Epithelial cell of prostate (primary cell): ENCODE data around the gene HTR6.
"Not testable (repeated sequence)": the region's sequence is repeated elsewhere in the genome, so short reads cannot be mapped to it uniquely, and the experiment has no call there.

Experiments
- DNase-seq: peaks from one replicate; pipeline ENCODE4 v3.0.0-alpha.2; 2011; ENCODE audit warnings: low read depth, low spot score
- H3K27ac ChIP-seq: fragments of 450-650 bp; 2 replicates; pipeline ENCODE4 v1.5.1; 2017; ENCODE audit warnings: mild to moderate bottlenecking

The HTR6 gene

DNA sequence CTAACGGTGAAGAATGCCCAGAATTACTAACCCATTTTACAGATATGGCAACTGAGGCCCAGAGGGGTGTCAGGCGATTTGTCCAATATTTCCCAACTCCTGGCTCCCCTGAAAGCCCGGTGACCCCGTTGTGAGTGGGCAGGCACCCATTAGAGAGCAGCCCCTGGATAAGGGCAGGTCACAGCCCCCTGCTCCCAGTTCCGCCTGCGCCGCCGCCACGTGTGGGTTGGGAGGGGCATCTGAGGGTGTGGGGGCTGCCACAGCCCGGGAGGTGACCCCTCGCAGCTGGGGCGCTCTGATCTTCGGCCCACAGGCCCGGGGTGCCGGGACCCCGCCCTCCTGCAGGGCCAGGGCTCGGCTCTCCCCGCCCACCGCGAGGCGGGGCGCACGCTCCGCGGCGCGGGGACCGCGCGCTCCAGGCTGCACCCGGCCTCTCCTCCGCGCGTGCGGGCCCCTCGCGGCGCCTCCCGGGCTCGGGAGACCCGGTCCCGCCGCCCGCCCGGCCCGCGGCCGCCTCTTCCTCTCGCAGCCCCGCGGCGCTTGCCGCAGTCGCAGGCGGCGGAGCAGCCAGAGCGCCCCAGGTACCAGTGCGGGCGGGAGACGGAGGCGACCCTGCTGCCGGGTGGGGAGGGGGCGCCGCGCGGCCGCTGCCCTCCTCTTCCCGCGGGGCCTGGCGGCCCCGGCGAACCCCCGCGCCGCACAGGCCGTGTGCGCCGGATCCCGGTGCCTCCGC is at the start of gene HTR6:
Gene HTR6, plus strand, starts transcription at position 423 of the 733 bp plus-strand sequence. CDS start 879 bp downstream, outside the sequence.
- DNase-seq: no peak
- H3K27ac ChIP-seq: no peak within 1 kb of the TSS

DNA sequence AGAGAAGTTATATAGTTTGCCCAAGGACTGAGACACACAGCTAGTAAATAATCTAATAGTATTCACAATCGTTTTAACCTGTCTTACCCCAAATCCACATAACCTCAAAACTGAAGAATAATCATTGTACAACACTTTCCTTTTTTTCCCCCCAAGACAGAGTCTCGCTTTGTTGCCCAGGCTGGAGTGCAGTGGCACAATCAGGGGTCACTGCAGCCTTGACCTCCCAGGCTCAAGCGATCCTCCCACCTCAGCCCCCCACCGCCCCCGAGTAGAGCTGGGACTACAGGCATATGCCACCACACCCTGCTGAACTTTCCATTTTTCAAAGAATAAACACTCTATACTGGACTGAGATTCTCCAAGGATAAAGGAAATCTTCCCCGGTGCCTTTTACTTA is 49.2 kb upstream of the HTR6 start:
- DNase-seq: no peak
- H3K27ac ChIP-seq: peak overlapping the region; percentile 85

DNA sequence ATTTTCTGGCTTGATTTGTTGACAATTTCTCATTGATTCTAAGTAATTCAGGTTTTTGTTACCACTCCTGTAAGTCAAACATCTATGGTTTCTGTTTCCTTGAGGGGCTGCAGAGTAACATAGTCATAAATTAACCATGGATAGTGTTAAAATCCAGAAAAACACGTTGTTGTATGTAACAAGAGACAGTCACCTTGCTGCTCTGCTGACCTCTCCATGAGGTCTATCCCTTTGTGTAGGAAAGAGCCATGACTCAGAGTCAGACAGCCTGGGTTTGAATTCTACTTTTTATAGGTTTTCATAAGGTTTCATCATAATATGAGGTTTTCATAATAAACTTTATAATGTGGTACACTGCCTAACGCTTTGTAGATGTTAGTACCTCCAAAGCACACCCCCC is 48.2 kb upstream of the HTR6 start:
- DNase-seq: no peak
- H3K27ac ChIP-seq: peak overlapping the region; percentile 85

DNA sequence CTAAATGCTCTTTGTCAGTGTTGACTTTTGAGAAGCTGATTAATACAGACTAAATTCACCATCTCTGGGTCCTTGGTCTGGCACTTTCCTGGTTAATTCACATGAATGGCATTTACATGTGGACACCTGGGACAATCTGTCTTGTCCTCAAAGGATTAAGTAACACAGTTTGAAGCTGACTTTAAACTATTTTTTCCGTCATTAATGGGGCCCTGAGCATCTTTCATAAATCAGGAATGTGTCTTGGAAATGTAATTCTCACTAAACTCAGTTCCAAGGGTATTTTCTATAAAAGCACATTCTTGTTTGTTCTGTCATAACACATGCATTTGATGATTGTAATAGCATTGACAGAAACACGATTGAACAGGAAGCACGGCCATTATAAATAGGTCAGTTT is 47.3 kb upstream of the HTR6 start:
- peak overlapping the region; percentile 85 for H3K27ac ChIP-seq

DNA sequence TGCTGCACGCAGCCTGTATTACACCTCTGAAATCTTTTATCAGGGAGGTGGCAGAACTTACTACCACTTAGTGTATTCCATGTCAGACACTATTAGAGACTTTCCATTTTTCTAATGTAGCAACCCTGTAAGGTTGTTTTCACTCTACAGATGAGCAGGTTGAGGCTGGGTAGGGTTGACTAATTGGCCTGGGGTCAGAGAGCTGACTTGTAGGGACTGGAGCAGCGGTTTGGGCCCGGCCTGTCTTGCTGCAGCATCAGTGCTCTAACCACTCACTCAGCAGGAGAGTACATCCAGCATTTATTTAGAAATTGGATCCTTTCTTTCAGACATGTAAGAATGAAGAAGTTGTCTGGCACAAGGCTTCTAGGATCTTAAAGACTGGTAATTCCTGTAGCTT is 46.2 kb upstream of the HTR6 start:
- DNase-seq: no peak
- peak overlapping the region; percentile 85 for H3K27ac ChIP-seq

More for the DNA sequence above, 47.3 kb upstream of the HTR6 start:
- DNase-seq: no peak

DNA sequence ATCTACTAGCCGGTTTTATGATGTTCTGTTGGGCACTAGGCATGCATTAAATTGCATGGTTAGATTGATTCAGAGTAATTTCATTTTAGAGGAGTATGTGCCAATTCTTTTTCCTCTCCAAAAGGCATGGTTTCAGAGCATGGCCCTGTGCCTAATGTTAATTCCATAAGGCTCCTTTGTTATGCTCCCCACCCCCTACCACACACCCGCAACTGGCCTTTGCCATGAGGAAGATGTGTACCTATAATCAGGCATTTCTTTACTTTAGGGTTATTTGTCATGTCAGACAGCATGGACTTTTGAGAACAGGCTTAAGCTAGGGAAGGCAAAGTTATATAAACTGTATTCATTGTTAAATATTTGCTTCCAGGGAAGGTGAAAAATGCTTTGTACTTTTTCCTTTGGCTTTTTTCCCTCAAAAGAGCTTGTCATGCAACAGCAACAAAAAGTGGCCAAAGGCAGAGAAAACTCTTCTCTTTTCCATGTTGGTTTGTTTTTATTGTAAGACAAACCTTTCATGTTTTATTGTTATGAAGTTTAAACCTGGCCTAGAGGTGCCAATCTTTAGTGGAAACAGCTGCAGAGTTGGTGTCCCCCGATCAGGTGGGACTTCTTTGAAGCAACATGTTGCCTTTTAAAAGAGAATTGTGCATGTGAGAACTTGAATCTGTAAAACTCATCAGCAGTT is 44.8 kb upstream of the HTR6 start:
- H3K27ac ChIP-seq: no peak overlapping the region
- DNase-seq: no peak

DNA sequence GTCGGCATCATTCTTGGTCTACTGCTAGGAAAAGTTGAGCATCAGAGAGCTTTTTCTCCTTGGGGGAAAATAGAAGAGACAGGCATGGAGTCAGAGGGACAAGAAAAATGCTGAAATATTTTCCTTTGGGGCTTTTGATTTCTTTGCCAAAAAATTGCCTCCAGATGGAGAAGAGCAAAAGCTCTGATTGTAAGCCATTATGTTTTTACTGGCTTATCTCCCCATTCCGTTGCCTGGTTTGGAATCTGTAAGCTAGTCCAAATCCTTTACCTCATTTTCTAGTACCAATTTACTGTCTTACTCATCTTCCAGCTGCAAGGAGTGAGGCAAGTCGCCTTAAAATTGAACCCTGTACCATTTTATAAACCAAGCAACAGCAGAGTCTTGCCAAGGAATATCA is 43.9 kb upstream of the HTR6 start:
- DNase-seq: no peak

DNA sequence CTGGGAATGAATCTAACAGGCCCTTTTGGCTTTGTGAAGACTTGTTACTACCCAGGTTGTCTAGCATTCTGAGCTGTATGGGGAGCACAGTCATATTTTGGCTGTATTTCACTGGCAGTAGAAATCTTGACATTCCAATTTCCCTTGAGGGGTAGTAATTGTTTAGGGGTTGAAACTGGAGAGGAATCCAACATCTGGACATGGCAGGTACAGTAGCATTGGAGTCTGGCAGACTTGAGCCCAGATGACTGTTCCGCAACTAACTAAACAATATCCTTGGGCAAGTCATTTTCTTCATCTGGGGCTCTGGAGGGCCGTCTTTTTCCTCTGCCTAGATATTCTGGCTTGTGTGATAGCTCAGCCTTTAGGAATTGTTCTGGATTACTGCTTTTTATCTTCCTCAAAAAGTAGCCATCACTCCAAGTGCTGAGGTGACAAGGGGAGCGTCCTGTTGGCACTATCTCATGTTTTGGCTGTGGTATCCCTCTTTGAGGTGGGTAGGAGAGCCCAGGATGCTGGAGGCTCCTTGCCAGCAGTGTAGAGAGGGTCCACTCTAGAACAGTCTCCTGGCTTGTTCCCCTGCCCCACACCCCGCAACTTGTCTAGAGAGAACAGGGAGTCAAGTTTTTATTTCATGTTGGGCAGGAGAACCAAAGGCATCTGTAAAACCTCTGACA is 43.3 kb upstream of the HTR6 start:
- no peak for DNase-seq
- peak overlapping the region; percentile 4 for H3K27ac ChIP-seq

More for the DNA sequence above, 43.9 kb upstream of the HTR6 start:
- H3K27ac ChIP-seq: no peak overlapping the region

DNA sequence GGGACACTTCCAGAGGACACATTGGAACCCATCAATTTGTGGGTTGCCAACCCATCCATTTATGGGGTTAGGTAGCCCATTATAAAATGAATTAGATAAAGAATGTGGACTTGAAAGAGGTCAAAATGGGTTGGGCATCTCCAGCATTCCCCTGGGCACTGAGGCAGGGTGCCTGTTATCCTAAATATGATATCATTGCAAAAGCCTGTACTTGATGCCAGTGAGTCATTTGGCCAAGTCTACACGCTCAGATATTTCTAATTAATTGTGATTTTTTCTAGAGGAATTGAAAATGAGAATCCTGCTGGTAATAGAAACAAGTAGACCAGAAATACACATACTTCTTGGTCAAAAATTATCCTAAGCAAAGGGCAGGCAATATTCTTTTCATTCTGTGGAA is 42.5 kb upstream of the HTR6 start:
- no peak for DNase-seq

DNA sequence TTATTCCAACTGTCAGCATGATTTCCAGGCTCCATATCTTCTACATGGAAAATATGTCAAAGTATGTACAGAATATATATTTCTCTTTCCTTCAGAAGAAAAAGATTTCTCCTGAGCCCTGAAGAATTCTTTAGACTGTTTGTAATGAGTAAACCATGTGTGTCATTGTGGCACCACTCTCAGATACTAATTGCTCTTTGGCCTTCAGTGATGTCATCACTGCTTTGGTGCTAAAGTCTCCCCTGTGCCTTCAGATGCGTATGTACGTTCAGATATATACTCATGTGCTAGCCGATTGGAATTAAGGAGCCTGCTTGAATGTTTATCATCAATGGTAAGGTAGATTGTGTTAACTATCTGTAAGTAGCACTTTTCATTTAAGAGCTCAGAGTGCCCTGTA is 41.2 kb upstream of the HTR6 start:
- H3K27ac ChIP-seq: no peak overlapping the region
- DNase-seq: no peak

More for the DNA sequence above, 42.5 kb upstream of the HTR6 start:
- H3K27ac ChIP-seq: peak overlapping the region; percentile 4

DNA sequence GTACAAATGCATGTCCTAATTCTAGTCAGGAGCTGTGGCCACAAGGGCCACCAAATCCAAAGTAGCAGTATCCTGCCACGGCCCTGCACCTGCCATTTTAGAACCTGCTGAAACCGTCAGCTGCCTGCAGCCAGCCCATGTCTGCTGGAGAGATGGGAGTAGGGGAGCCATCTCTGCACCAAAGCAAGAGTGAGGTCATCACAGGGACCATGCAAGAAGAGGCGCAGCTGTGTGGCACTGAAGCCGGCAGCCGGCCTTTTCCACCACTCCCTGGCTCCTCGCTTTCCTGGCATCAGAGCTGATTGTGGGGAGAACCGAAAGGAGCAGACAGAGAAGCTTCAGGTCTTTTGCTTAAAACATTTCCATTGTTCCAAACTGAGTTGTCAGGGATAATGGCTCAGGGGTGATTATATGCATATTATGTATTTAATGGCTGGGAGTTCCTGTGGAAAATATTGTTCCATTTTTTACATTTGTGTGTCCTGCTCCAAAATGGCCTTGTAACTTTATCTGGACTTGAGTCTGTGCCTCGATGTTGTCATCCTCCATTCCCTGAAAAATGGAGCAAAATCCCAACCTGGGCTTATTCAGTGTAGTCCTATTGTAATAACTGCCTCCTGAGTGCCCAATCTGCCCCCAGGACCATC is 39.3 kb upstream of the HTR6 start:
- no peak for DNase-seq

DNA sequence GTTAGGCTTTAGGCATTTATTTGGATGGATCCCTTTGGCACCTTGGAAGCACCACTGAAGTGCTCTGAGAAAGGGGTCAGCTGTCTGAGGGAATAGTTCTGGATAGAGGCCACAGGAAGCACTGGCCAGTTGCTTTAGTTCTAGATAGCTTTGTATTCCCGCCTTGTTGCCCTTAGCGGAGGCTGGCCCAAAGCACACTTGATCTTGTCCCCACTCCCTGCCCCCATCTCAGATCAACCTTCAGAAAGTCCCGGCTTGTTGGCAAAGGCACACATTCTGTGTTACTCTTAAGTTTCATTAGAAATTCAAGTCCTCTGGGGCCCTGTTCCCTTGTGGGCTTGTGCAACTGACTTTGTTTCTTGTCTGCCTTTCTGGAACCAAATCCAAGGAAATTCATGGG is 35.8 kb upstream of the HTR6 start:
- H3K27ac ChIP-seq: no peak overlapping the region

More for the DNA sequence above, 39.3 kb upstream of the HTR6 start:
- no peak overlapping the region for H3K27ac ChIP-seq

DNA sequence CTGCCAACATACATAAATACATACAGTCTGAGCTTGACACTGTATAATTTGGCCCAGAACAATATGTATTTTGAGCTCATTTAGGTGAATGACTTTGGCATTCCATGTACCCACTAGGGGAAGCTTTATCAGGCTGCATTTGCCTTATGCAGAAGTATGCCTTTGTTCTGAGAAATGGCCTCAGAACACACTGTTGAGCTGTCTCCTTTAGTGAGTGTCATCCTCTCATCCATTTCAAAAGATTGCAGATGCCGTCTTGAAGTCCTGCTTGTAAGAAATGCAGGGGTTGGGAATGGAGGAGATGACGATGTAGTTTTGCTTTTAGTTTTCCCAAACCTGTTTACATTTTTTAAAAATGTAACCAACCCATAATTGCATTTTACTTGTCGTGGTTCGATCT is 35.3 kb upstream of the HTR6 start:
- H3K27ac ChIP-seq: no peak overlapping the region
- no peak for DNase-seq

More for the DNA sequence above, 35.8 kb upstream of the HTR6 start:
- DNase-seq: no peak

DNA sequence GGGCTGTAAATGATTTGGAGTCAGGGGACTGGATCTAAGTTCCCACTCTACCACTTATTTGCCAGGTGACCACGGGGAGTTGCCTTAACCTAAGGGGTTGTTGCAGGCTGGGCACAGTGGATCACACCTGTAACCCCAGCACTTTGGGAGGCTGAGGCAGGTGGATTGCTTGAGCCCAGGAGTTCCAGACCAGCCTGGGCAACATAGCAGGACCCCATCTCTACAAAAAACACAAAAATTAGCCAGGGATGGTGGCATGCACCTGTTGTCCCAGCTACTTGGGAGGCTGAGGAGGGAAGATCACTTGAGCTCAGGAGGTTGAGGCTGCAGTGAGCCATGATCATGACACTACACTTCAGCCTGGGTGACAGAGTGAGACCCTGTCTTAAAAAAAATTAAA is 34.5 kb upstream of the HTR6 start:
- H3K27ac ChIP-seq, DNase-seq: not testable (repeated sequence)

DNA sequence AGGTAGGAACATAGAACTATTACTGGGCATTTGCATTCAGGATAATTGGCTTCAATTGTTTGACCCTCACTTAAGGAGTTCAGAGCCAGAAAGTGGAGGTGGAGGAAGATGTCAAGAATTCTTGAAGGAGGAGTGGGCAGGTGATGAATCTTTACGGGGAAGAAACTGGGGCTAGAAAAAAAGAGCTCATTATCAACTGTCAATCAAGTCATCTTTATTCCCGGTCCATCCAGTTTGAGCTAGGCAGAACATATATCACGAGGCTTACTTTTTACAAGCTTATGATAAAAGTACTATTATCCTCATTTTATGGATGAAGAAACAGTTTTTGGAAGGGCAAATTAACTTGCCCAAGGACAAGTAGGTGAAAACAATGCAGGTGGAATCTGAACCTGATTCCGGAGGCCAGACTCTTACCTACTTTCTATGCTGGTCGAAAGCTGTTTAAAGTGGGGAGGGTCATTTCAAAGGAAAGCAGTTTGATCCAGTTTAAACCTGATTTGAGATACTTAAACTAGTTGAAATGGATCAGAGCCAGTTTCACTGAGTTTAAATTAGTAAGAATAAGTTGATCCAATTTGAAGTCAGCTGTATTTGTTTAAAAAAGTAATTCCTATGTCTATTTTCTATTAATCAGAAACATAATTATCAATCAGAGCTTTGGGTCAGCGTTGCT is 33.8 kb upstream of the HTR6 start:
- no peak overlapping the region for H3K27ac ChIP-seq
- DNase-seq: no peak

DNA sequence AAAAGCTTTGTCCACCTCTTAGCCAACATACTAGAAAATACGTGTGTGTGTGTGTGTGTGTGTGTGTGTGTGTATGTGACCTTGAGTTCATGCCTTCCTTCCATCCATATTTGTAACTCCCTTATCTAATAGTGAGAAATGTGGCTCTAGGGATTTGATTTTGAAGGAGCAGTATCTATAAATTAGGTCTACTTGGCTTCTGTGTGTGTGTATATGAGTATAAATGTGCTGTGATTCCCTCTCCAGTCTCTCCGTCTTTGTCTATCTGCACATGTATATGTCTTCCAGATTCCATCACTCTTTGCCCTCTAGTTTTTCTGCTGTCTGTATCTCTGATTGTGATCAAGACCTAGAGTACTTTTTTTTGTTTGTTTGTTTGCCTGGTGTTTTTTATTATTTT is 32.5 kb upstream of the HTR6 start:
- H3K27ac ChIP-seq: no peak overlapping the region
- no peak for DNase-seq

DNA sequence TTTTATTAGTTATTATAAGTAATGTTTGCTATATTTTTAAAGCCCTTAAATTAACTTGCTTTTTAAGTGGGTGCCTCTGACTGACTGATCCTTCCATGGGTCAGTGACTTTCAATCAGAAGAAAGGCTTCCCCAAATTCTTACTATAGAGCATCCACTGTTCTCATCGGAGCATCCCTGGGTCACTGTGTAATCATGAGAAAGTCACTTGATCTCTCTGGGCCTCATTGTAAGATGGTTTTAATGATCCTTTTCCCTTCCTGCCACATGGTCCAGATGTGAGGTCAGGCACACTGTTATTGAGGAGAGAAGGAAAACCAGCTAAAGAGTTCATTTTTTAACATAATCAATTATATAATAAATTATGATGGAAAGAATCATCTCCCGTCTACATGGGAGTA is 31.6 kb upstream of the HTR6 start:
- no peak for DNase-seq
- H3K27ac ChIP-seq: no peak overlapping the region

DNA sequence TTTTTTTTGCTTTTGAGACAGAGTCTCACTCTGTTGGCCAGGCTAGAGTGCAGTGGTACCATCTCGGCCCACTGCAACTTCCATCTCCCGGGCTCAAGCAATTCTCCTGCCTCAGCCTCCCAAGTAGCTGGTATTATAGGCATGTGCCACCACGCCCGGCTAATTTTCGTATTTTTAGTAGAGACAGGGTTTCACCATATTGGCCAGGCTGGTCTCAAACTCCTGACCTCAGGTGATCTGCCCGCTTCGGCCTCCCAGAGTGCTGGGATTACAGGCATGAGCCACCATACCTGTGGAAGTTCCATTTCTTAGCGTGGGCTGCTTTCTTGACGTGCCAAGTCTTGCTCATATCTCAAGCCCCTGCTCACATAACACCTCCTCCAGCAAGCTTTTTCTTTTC is 29.6 kb upstream of the HTR6 start:
- H3K27ac ChIP-seq, DNase-seq: not testable (repeated sequence)

DNA sequence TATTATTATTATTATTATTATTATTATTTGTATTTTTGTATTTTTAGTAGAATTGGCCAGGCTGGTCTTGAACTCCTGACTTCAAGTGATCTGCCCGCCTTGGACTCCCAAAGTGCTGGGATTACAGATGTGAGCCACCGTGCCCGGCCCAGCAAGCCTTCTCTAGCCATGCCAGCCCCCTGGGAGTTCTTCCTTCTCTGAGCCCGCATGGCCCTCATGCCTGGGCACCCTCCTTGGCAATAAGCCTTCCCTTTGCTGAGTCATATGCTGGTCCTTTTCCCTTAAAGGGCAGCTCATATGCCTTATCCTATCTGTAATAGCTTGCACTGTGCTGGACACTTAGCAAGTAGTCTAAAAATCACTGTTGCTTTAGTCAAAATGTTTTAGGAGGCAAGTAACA is 29.0 kb upstream of the HTR6 start:
- no peak for DNase-seq
- H3K27ac ChIP-seq: no peak overlapping the region

DNA sequence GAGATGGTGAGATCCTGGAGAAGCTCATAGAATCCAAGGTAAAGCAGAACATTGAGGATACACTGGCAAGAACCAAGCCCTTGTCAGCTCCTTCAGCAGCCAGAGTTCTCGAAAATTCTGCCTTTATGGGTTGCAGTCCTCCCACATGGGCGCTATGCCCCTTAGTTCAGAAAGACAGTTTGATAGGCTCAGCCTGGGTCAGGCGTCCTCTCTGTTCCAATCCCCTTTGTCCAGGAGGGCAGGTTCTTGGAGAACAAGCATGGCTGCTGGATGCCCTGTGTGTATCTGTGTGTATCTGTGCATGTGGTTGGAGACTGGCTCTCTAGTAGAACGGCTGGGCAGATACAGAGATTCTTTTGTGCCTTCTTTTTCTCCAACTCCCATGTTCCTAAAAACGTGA is 28.6 kb upstream of the HTR6 start:
- no peak overlapping the region for H3K27ac ChIP-seq
- no peak for DNase-seq
